Activated CD8-positive, alpha-beta T cell treated with anti-CD3 and anti-CD28 coated beads for 36 hours (primary cell): Measurements from ENCODE around the gene TASP1. TPM values are rescaled to one million over a fixed set of nuclear protein-coding genes. Genes with fewer than 3 reads are reported as not detected.

ENCODE experiments used
- ATAC-seq: fragments of 200-7000 bp; cut with Tn5 transposase; one replicate; pipeline ENCODE4 v1.10.0; 2021; ENCODE audit warnings: mild to moderate bottlenecking, moderate library complexity
- CTCF ChIA-PET: fragments of 350-600 bp; sonication (Branson Sonifier 250); formaldehyde crosslinking; loops from one replicate; lab custom pipeline; 2021; ENCODE audit warnings: antibody characterized with exemption; lab: Charles Lee
- POLR2A ChIA-PET: fragments of 350-600 bp; sonication (Branson Sonifier 250); formaldehyde crosslinking; loops from one replicate; lab custom pipeline; 2021; ENCODE audit warnings: antibody characterized with exemption; lab: Charles Lee
- DNase-seq: peaks from one replicate; pipeline ENCODE4 v3.0.0-alpha.2; 2020
- H3K27ac Mint-ChIP-seq: one replicate; pipeline ENCODE4 v1.8.0; 2021; ENCODE audit warnings: mild to moderate bottlenecking, mixed read lengths
- H3K27me3 Mint-ChIP-seq: one replicate; pipeline ENCODE4 v1.8.0; 2021; ENCODE audit warnings: mixed read lengths
- H3K36me3 Mint-ChIP-seq: one replicate; pipeline ENCODE4 v1.8.0; 2021; ENCODE audit warnings: low read depth, mixed read lengths
- H3K4me1 Mint-ChIP-seq: one replicate; pipeline ENCODE4 v1.8.0; 2021; ENCODE audit warnings: low read depth, mixed read lengths
- H3K4me3 Mint-ChIP-seq: one replicate; pipeline ENCODE4 v1.8.0; 2021; ENCODE audit warnings: mild to moderate bottlenecking, moderate library complexity, mixed read lengths
- H3K9me3 Mint-ChIP-seq: one replicate; pipeline ENCODE4 v1.8.0; 2021; ENCODE audit warnings: mixed read lengths
- intact Hi-C: fragments of 100-400 bp; cut with micrococcal nuclease; formaldehyde crosslinking; loops from one replicate; pipeline ENCODE4 v1.10.0; 2022
- total RNA-seq, 2 experiments: library from RNA; stranded (reverse); gene quantifications; one replicate each; pipeline ENCODE4 v1.2.3, GENCODE V29; 2021
- TF ChIP-seq, protein P1 (sequence below): fragments of 200-600 bp; IDR thresholded peaks from one replicate; pipeline ENCODE4 v1.8.0; 2022; ENCODE audit warnings: antibody characterized with exemption, mild to moderate bottlenecking

Gene TASP1
- total RNA-seq, 2 experiments from 2014 or later: 8.7 to 8.8 TPM

DNA sequence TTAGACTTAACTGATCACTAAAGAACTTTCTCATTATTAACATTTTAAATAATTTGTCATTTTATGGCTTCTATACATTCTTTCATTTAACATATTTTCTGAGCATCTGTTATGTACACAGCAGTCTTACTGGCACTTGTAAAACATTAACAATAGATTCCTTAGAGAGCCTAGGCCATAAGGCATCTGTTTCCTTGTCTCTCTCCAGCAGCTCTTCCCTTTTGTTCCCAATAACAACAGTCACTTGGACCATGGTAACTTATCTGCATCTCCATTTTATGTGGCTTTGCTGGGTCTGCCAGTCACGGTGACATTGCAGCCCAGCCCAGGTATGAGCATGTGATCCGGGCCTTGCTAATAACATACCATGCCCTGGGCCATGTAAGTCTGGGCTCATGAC is 11.7 kb upstream of the TASP1 start:
- no peak for ATAC-seq
- Mint-ChIP-seq H3K27ac (no peak overlapping the region), H3K27me3 (peaks cover 12% of the 10 kb centered on the region), H3K4me3 (no peak overlapping the region), H3K4me1 (no peaks in the 10 kb centered on the region), H3K36me3 (no peaks in the 10 kb centered on the region), H3K9me3 (no peaks in the 10 kb centered on the region)
- POLR2A ChIA-PET: no interaction called here
- TF ChIP-seq, protein P1, sequence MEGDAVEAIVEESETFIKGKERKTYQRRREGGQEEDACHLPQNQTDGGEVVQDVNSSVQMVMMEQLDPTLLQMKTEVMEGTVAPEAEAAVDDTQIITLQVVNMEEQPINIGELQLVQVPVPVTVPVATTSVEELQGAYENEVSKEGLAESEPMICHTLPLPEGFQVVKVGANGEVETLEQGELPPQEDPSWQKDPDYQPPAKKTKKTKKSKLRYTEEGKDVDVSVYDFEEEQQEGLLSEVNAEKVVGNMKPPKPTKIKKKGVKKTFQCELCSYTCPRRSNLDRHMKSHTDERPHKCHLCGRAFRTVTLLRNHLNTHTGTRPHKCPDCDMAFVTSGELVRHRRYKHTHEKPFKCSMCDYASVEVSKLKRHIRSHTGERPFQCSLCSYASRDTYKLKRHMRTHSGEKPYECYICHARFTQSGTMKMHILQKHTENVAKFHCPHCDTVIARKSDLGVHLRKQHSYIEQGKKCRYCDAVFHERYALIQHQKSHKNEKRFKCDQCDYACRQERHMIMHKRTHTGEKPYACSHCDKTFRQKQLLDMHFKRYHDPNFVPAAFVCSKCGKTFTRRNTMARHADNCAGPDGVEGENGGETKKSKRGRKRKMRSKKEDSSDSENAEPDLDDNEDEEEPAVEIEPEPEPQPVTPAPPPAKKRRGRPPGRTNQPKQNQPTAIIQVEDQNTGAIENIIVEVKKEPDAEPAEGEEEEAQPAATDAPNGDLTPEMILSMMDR: no peak
- intact Hi-C loops: no loop called here
- no peak for DNase-seq
- CTCF ChIA-PET: no interaction called here

GRCh38 chr20:13648291-13649228 is 9.8 kb upstream of the TASP1 start:
- no peaks in the 10 kb centered on the region for H3K4me1 Mint-ChIP-seq
- POLR2A ChIA-PET: no interaction called here
- CTCF ChIA-PET: no interaction called here
- intact Hi-C loops: no loop called here
- DNase-seq (no peak), ATAC-seq (no peak)
- no peak overlapping the region for H3K4me3 Mint-ChIP-seq
- H3K9me3 Mint-ChIP-seq: no peaks in the 10 kb centered on the region
- TF ChIP-seq, protein P1: no peak
- H3K27me3 Mint-ChIP-seq: peaks cover 23% of the 10 kb centered on the region
- H3K36me3 Mint-ChIP-seq: no peaks in the 10 kb centered on the region
- no peak overlapping the region for H3K27ac Mint-ChIP-seq

DNA sequence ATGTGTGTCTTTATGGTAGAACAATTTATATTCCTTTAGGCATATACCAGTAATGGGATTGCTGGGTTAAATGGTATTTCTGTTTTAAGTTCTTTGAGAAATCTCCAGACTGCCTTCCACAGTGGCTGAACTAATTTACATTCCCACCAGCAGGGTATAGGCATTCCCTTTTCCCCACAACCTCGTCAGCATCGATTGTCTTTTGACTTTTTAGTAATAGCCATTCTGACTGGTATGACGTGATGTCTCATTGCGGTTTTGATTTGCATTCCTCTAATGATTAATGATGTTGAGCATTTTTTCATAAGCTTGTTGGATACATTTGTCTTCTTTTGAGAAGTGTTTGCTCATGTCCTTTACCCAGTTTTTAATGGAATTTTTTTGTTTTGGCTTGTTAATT is 5.3 kb upstream of the TASP1 start:
- Mint-ChIP-seq H3K4me3 (no peak overlapping the region), H3K4me1 (peaks cover 3% of the 10 kb centered on the region), H3K9me3 (no peaks in the 10 kb centered on the region), H3K27ac (no peak overlapping the region), H3K36me3 (no peaks in the 10 kb centered on the region), H3K27me3 (peaks cover 20% of the 10 kb centered on the region)
- no peak for ATAC-seq
- TF ChIP-seq, protein P1: no peak
- intact Hi-C loops: no loop called here
- ChIA-PET CTCF (no interaction called here), POLR2A (no interaction called here)
- no peak for DNase-seq

DNA sequence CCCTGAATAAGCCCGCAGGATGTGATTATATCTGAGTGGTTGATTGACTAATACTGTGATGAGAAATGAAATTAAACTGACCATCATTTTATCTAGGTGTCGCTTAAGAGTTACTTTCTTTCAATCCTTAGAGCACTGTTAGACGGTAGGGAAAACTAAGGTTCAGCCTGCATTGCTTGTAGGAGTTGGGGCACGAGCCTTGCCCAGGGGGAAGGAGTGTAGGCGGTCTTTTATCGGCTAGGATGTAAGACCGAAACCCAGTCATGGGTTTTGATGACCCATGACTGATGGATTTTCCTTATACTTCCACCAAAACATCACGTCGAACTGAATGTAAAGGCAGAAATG is 392 bp upstream of the TASP1 start:
- Mint-ChIP-seq H3K27ac (peak overlapping the region; percentile 70), H3K36me3 (peaks cover 5% of the 10 kb centered on the region), H3K4me1 (peaks cover 22% of the 10 kb centered on the region), H3K9me3 (no peaks in the 10 kb centered on the region), H3K27me3 (peaks cover 2% of the 10 kb centered on the region), H3K4me3 (peak overlapping the region; percentile 90)
- ChIA-PET CTCF (no interaction called here), POLR2A (interaction anchor here (0.8 kb wide), 1 partner anchor 728 kb away, joined by 3 read pairs; no protein-coding TSS in a partner anchor)
- ATAC-seq (peak; percentile 18), DNase-seq (no peak)
- TF ChIP-seq, protein P1: no peak
- intact Hi-C loops: loop anchor here (10.0 kb wide), 1 partner anchor 136 kb away; no protein-coding TSS in a partner anchor

DNA sequence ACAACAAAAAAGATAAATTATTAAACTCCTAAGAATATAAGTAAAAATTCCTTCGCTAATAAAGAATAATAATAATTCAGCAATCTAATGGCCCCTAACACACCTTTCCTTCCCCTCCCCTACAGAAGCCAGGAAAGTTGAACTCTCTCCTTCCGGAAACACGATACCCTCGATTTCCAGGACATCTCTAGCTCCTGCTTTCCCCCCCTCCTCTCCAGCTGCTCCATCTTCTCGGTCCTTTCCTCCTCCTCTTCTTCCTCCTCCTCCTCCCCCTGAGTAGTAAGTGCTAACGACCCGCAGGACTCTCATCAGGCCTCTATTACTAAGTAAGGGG is 603 bp downstream of the TASP1 start:
- Mint-ChIP-seq H3K27me3 (no peaks in the 10 kb centered on the region), H3K9me3 (no peaks in the 10 kb centered on the region), H3K27ac (peak overlapping the region; percentile 70), H3K4me1 (peaks cover 24% of the 10 kb centered on the region), H3K4me3 (peak overlapping the region; percentile 90), H3K36me3 (peaks cover 8% of the 10 kb centered on the region)
- no peak for ATAC-seq
- POLR2A ChIA-PET: no interaction called here
- CTCF ChIA-PET: no interaction called here
- TF ChIP-seq, protein P1: no peak
- intact Hi-C loops: loop anchor here (10.0 kb wide), 1 partner anchor 137 kb away; no protein-coding TSS in a partner anchor
- DNase-seq: no peak
